ENCODE measurements around the gene CEP164.

Gene CEP164

DNA sequence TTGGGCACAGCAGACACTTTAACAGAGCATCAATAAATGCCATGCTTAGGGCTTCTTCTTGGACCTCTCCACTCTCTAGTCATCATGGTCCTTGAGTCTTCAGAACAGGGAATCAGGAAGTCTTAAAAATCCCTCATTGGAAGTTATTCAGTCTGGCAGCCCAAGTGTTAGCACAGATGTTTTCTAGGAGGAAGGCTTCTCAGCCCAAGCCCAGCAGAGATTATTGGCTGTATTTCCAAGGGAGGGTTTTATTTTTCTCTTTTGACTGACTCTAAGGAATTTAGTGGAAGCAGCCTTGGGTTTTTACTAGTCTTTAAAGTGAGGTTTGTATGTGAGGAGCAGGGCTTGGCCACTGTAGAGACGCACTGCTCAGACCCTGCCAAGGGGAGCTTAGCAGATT lies 41.9 kb downstream of the CEP164 start:
- DNase-seq (ENCODE audit: low read depth) = no peak
- no peak overlapping the region for H3K4me3 ChIP-seq (ENCODE audit: low read depth, low read length)
- TF ChIP-seq, protein P1, sequence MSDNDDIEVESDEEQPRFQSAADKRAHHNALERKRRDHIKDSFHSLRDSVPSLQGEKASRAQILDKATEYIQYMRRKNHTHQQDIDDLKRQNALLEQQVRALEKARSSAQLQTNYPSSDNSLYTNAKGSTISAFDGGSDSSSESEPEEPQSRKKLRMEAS (IDR thresholded peaks at IDR 0.05; ENCODE audit: low read depth, low read length) = no peak
- TF ChIP-seq POLR2A (IDR thresholded peaks at IDR 0.05; ENCODE audit: extremely low read depth, insufficient read length) = no peak
- no peak for TF ChIP-seq MYC (IDR thresholded peaks at IDR 0.05; ENCODE audit: low read depth, low read length)
- TF ChIP-seq, protein P2, sequence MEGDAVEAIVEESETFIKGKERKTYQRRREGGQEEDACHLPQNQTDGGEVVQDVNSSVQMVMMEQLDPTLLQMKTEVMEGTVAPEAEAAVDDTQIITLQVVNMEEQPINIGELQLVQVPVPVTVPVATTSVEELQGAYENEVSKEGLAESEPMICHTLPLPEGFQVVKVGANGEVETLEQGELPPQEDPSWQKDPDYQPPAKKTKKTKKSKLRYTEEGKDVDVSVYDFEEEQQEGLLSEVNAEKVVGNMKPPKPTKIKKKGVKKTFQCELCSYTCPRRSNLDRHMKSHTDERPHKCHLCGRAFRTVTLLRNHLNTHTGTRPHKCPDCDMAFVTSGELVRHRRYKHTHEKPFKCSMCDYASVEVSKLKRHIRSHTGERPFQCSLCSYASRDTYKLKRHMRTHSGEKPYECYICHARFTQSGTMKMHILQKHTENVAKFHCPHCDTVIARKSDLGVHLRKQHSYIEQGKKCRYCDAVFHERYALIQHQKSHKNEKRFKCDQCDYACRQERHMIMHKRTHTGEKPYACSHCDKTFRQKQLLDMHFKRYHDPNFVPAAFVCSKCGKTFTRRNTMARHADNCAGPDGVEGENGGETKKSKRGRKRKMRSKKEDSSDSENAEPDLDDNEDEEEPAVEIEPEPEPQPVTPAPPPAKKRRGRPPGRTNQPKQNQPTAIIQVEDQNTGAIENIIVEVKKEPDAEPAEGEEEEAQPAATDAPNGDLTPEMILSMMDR (IDR thresholded peaks at IDR 0.05; ENCODE audit: low read depth, low read length) = no peak

DNA sequence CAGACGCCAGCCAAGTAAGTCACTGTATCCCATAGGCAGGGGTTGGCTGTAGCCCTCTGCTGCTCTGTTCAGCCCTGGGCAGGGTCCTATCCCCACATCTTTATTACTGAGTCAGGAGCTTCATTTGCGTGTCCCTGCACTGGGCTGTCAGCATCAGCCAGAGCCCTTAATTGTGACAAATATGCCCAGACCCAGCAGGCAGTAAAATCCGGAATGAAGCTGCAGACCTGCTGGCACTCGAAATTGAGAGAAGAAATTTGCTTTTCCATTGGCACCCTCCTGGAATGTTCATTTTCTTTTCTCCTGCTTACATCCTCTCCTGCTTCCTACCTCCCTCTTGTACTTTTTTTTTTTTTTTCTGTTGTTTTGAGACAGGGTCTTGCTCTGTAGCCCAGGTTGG lies 43.8 kb downstream of the CEP164 start:
- no peak overlapping the region for H3K4me3 ChIP-seq (ENCODE audit: low read depth, low read length)
- DNase-seq (ENCODE audit: low read depth) = no peak
- TF ChIP-seq, protein P1 (IDR thresholded peaks at IDR 0.05; ENCODE audit: low read depth, low read length) = no peak
- TF ChIP-seq MYC (IDR thresholded peaks at IDR 0.05; ENCODE audit: low read depth, low read length) (no peak), POLR2A (IDR thresholded peaks at IDR 0.05; ENCODE audit: extremely low read depth, insufficient read length) (no peak)
- TF ChIP-seq, protein P2 (IDR thresholded peaks at IDR 0.05; ENCODE audit: low read depth, low read length) = no peak

DNA sequence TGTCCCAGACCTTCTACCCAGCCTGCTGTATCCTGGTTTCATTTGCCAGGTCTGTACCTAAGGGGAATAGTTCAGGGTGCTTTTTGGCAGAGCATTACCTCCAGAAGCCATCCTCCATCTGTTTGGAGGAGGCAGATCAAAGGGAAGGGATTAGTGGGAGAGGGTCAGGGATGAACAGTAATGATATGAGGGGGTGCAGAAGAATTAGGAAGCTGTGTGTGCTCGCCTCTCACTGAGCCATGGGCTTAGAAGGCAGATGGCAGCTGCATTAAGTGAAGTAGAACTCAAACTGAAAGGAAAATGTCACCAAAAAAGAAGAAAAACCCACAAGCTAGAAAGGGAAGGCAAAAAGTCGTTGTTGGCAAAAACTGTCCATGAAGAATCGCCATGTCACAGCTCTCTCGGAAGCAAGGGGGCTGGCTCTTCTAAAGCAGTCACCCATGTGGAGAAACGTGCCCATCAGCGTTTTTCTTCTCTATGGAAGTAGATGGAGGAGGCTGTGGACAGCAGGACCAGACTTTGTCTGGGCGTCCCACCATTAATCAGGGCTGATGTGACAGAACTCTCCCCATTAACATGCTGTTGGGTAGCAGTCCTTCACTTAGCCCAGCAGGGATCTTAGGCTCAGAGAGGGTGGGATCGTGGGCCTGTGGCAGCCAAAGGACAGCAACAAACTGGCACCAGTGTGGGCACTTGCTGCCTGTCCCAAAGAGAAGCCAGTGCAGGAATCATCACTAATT lies 46.8 kb downstream of the CEP164 start:
- H3K4me3 ChIP-seq (ENCODE audit: low read depth, low read length) = no peak overlapping the region
- TF ChIP-seq, protein P1 (IDR thresholded peaks at IDR 0.05; ENCODE audit: low read depth, low read length) = no peak
- TF ChIP-seq MYC (IDR thresholded peaks at IDR 0.05; ENCODE audit: low read depth, low read length) (no peak), POLR2A (IDR thresholded peaks at IDR 0.05; ENCODE audit: extremely low read depth, insufficient read length) (no peak)
- TF ChIP-seq, protein P2 (IDR thresholded peaks at IDR 0.05; ENCODE audit: low read depth, low read length) = no peak
- DNase-seq (ENCODE audit: low read depth) = no peak

DNA sequence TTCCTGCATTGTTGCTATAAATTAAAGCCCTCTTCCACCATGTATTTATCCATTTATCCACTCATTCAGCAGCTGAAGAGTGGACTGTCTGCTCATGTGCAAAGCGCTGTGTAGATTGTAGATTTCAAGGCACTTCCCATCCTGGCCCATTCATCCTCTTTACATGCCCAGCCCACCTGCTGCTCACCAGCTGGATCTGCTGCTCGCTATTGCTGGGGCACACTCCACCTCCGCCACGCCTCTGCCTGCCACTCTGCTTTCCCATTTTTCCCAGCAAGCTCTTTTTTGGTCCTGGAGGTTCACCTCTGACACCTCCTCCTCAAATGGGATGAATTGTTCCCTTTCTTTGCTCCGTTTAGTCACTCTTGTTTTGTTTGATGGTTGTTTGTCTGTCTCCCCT lies 48.3 kb downstream of the CEP164 start:
- no peak for DNase-seq (ENCODE audit: low read depth)
- TF ChIP-seq MYC (IDR thresholded peaks at IDR 0.05; ENCODE audit: low read depth, low read length) = no peak
- TF ChIP-seq, protein P1 (IDR thresholded peaks at IDR 0.05; ENCODE audit: low read depth, low read length) = no peak
- no peak for TF ChIP-seq POLR2A (IDR thresholded peaks at IDR 0.05; ENCODE audit: extremely low read depth, insufficient read length)
- TF ChIP-seq, protein P2 (IDR thresholded peaks at IDR 0.05; ENCODE audit: low read depth, low read length) = no peak
- H3K4me3 ChIP-seq (ENCODE audit: low read depth, low read length) = no peak overlapping the region

DNA sequence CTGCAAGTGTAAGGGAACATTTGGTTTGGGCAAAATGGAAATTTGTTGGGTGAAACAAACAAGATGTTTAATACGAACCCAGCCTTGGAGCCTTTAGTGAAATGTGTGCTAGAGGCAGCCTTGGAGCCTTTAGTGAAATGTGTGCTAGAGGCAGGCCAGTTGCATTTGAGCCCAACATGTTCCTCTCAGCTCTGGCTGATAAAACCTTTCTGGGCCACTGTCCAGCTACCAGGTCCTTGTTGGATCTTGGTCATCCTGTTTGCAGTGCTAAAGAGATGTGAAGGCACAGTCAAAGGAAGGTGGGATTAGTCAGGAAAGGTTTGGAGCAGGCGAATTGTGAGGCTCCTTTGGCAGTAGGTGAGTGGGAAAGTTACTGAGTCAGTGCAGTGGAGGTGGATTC lies 48.9 kb downstream of the CEP164 start:
- TF ChIP-seq, protein P2 (IDR thresholded peaks at IDR 0.05; ENCODE audit: low read depth, low read length) = no peak
- TF ChIP-seq, protein P1 (IDR thresholded peaks at IDR 0.05; ENCODE audit: low read depth, low read length) = no peak
- no peak overlapping the region for H3K4me3 ChIP-seq (ENCODE audit: low read depth, low read length)
- DNase-seq (ENCODE audit: low read depth) = no peak
